H9 (cell line): ENCODE results near the gene TRPV3. TPM values are rescaled to one million over a fixed set of nuclear protein-coding genes. Genes with fewer than 3 reads are reported as not detected.

Source experiments
- DNase-seq: peaks from one replicate; pipeline ENCODE4 v3.0.0-alpha.2; 2017
- H2AFZ ChIP-seq: one replicate; pipeline ENCODE4 v1.6.1; 2013; ENCODE audit warnings: mild to moderate bottlenecking, low read length, control low read depth, moderate library complexity
- H2AK5ac ChIP-seq: 2 replicates; pipeline ENCODE4 v1.6.1; 2013; ENCODE audit warnings: low read length, control low read depth, mixed read lengths; ENCODE audit not compliant: insufficient read length
- H2BK120ac ChIP-seq: one replicate; pipeline ENCODE4 v1.6.1; 2013; ENCODE audit warnings: low read depth, mild to moderate bottlenecking, low read length, control low read depth, inconsistent platforms; ENCODE audit not compliant: poor library complexity, severe bottlenecking
- H2BK12ac ChIP-seq: 2 replicates; pipeline ENCODE4 v1.6.1; 2013; ENCODE audit warnings: low read length, control low read depth, mixed read lengths, low read depth; ENCODE audit not compliant: insufficient read length
- H2BK15ac ChIP-seq: 2 replicates; pipeline ENCODE4 v1.6.1; 2013; ENCODE audit warnings: low read depth, low read length, control low read depth
- H2BK20ac ChIP-seq: one replicate; pipeline ENCODE4 v1.6.1; 2013; ENCODE audit warnings: low read depth, mild to moderate bottlenecking, low read length, control low read depth, inconsistent platforms; ENCODE audit not compliant: poor library complexity, severe bottlenecking
- H2BK5ac ChIP-seq: 2 replicates; pipeline ENCODE4 v1.6.1; 2013; ENCODE audit warnings: low read length, control low read depth, mixed read lengths; ENCODE audit not compliant: insufficient read length
- H3K14ac ChIP-seq: 2 replicates; pipeline ENCODE4 v1.6.1; 2013; ENCODE audit warnings: low read length, control low read depth; ENCODE audit not compliant: insufficient read depth
- H3K18ac ChIP-seq: 2 replicates; pipeline ENCODE4 v1.6.1; 2013; ENCODE audit warnings: low read depth, mild to moderate bottlenecking, mixed read lengths, low read length, control low read depth; ENCODE audit not compliant: insufficient read length
- H3K23ac ChIP-seq: 2 replicates; pipeline ENCODE4 v1.6.1; 2013; ENCODE audit warnings: low read length, control low read depth, mixed read lengths, low read depth; ENCODE audit not compliant: insufficient read length
- H3K23me2 ChIP-seq: 2 replicates; pipeline ENCODE4 v1.6.1; 2013; ENCODE audit warnings: low read depth, mild to moderate bottlenecking, mixed read lengths, low read length, control low read depth; ENCODE audit not compliant: insufficient read length, poor library complexity, severe bottlenecking
- H3K27ac ChIP-seq: 2 replicates; pipeline ENCODE4 v1.5.1; 2013; ENCODE audit warnings: low read length, control low read depth, mixed read lengths, low read depth; ENCODE audit not compliant: insufficient read length
- H3K27me3 ChIP-seq: 2 replicates; pipeline ENCODE4 v1.6.1; 2013; ENCODE audit warnings: low read length, control low read depth, inconsistent platforms; ENCODE audit not compliant: insufficient read depth
- H3K4ac ChIP-seq: 2 replicates; pipeline ENCODE4 v1.6.1; 2013; ENCODE audit warnings: low read depth, mild to moderate bottlenecking, control low read depth, inconsistent platforms, low read length, moderate library complexity
- H3K4me1 ChIP-seq: 2 replicates; pipeline ENCODE4 v1.6.1; 2013; ENCODE audit warnings: low read length, control low read depth, inconsistent platforms; ENCODE audit not compliant: insufficient read depth
- H3K4me2 ChIP-seq: 2 replicates; pipeline ENCODE4 v1.6.1; 2013; ENCODE audit warnings: low read length, control low read depth, mixed read lengths; ENCODE audit not compliant: insufficient read length, insufficient read depth
- H3K56ac ChIP-seq: 2 replicates; pipeline ENCODE4 v1.6.1; 2013; ENCODE audit warnings: low read depth, mild to moderate bottlenecking, mixed read lengths, low read length, control low read depth; ENCODE audit not compliant: insufficient read length
- H3K79me1 ChIP-seq: 2 replicates; pipeline ENCODE4 v1.6.1; 2013; ENCODE audit warnings: low read depth, mild to moderate bottlenecking, moderate library complexity, low read length, control low read depth, inconsistent platforms; ENCODE audit not compliant: insufficient read depth, poor library complexity, severe bottlenecking
- H3K79me2 ChIP-seq: 2 replicates; pipeline ENCODE4 v1.6.1; 2013; ENCODE audit warnings: low read length, control low read depth, inconsistent platforms; ENCODE audit not compliant: insufficient read depth
- H3K9ac ChIP-seq: 2 replicates; pipeline ENCODE4 v1.6.1; 2013; ENCODE audit warnings: low read length, control low read depth, mixed read lengths; ENCODE audit not compliant: insufficient read length; ENCODE audit errors: extremely low read depth
- H3K9me3 ChIP-seq: one replicate; pipeline ENCODE4 v1.6.1; 2013; ENCODE audit warnings: low read depth, low read length, inconsistent platforms; ENCODE audit not compliant: control insufficient read depth
- H3T11ph ChIP-seq: one replicate; pipeline ENCODE4 v1.6.1; 2013; ENCODE audit warnings: mild to moderate bottlenecking, low read length, control low read depth, inconsistent platforms
- H4K20me1 ChIP-seq: one replicate; pipeline ENCODE4 v1.6.1; 2013; ENCODE audit not compliant: control insufficient read depth, insufficient read length, insufficient read depth
- H4K5ac ChIP-seq: 2 replicates; pipeline ENCODE4 v1.6.1; 2013; ENCODE audit warnings: low read depth, mild to moderate bottlenecking, mixed read lengths, low read length, control low read depth; ENCODE audit not compliant: insufficient read length
- H4K8ac ChIP-seq: replicated peaks from 2 replicates; pipeline ENCODE4 v1.6.1; 2013; ENCODE audit warnings: low read length, control low read depth, mixed read lengths, low read depth; ENCODE audit not compliant: insufficient read length
- H4K91ac ChIP-seq: 2 replicates; pipeline ENCODE4 v1.6.1; 2013; ENCODE audit warnings: low read depth, mild to moderate bottlenecking, moderate library complexity, mixed read lengths, low read length, control low read depth; ENCODE audit not compliant: insufficient read length
- H3K27ac Mint-ChIP-seq, 3 experiments: 2 replicates in 2 of 3; 3 replicates in 1 of 3; pipeline ENCODE4 v1.8.0; 2020 to 2021; ENCODE audit warnings: mixed read lengths in 3 of 3, mild to moderate bottlenecking in 1 of 3, moderate library complexity in 1 of 3
- H3K27me3 Mint-ChIP-seq: 2 replicates; pipeline ENCODE4 v1.8.0; 2021; ENCODE audit warnings: low read depth, mild to moderate bottlenecking, moderate library complexity, mixed read lengths
- H3K36me3 Mint-ChIP-seq, 3 experiments: 2 replicates in 2 of 3; 3 replicates in 1 of 3; pipeline ENCODE4 v1.8.0; 2020 to 2021; ENCODE audit warnings: low read depth in 3 of 3, mixed read lengths in 3 of 3; ENCODE audit not compliant: insufficient read depth in 1 of 3
- H3K4me1 Mint-ChIP-seq, 2 experiments: 2 replicates each; pipeline ENCODE4 v1.8.0; 2020; ENCODE audit warnings: mixed read lengths in 2 of 2
- H3K4me3 Mint-ChIP-seq, 2 experiments: 2 replicates in 1 of 2; 3 replicates in 1 of 2; pipeline ENCODE4 v1.8.0; 2020 to 2021; ENCODE audit warnings: mild to moderate bottlenecking in 2 of 2, mixed read lengths in 2 of 2, moderate library complexity in 1 of 2
- H3K9me3 Mint-ChIP-seq, 2 experiments: 2 replicates in 1 of 2; 3 replicates in 1 of 2; pipeline ENCODE4 v1.8.0; 2020; ENCODE audit warnings: mild to moderate bottlenecking in 2 of 2, mixed read lengths in 2 of 2, moderate library complexity in 1 of 2
- WGBS: extraction: QIAGEN DNeasy Blood & Tissue Kit; methylation state at CpG from one replicate; pipeline ENCODE4 v1.1.7; 2013; ENCODE audit warnings: missing lambda C conversion rate, low lambda C conversion rate, mixed read lengths; ENCODE audit not compliant: insufficient read length; ENCODE audit errors: extremely low coverage; 5-methylcytosine and 5-hydroxymethylcytosine counted together
- total RNA-seq: library from RNA; stranded (reverse); gene quantifications from 2 replicates; pipeline ENCODE4 v1.2.1, GENCODE V29; 2021
- TF ChIP-seq, protein P1 (sequence below): fragments of 200-600 bp; sonication (generic); conservative IDR thresholded peaks from 3 replicates; pipeline ENCODE4 v1.8.0; 2021; ENCODE audit warnings: antibody characterized with exemption, mild to moderate bottlenecking

The TRPV3 gene
- total RNA-seq, 1 experiment from 2014 or later, result 0.63 TPM

DNA sequence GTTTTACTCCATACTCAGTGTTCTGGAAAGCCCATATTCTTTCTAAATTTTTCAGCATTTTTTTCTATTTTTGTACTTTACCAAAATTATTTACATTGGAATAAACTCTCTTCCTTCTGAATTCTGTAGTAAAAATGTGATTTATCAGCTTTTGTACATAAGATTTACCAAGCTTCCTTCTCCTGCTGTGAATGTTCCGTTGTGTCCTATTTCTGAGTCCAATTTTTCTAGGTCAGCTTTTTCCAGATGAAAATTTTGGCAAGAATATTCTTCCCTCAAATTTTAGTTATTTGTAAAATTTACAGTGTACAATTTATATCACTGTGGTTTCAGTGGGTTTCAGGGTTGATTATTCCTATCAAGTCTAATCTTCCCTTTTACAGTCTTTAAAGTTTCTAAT is 54.3 kb downstream of the TRPV3 start:
- H3K79me1 ChIP-seq, result no peaks in the 10 kb centered on the region
- H3K4me1 ChIP-seq, result peaks cover 3% of the 10 kb centered on the region; the same call in 1 of the 2 replicates
- H3K4ac ChIP-seq, result no peak overlapping the region
- H4K91ac ChIP-seq, result no peak overlapping the region
- no peak overlapping the region for H3K27ac ChIP-seq
- no peak overlapping the region for H3K18ac ChIP-seq
- Mint-ChIP-seq H3K9me3 (peaks cover 12 to 14% of the 10 kb centered on the region in 2 experiments), H3K27me3 (no peaks in the 10 kb centered on the region), H3K4me1 (peaks cover 12 to 13% of the 10 kb centered on the region in 2 experiments), H3K36me3 (peaks cover 2 to 8% (median 5%) of the 10 kb centered on the region in 3 experiments), H3K4me3 (no peak overlapping the region), H3K27ac (no peak overlapping the region)
- H3K23me2 ChIP-seq, result no peaks in the 10 kb centered on the region
- TF ChIP-seq, protein P1, sequence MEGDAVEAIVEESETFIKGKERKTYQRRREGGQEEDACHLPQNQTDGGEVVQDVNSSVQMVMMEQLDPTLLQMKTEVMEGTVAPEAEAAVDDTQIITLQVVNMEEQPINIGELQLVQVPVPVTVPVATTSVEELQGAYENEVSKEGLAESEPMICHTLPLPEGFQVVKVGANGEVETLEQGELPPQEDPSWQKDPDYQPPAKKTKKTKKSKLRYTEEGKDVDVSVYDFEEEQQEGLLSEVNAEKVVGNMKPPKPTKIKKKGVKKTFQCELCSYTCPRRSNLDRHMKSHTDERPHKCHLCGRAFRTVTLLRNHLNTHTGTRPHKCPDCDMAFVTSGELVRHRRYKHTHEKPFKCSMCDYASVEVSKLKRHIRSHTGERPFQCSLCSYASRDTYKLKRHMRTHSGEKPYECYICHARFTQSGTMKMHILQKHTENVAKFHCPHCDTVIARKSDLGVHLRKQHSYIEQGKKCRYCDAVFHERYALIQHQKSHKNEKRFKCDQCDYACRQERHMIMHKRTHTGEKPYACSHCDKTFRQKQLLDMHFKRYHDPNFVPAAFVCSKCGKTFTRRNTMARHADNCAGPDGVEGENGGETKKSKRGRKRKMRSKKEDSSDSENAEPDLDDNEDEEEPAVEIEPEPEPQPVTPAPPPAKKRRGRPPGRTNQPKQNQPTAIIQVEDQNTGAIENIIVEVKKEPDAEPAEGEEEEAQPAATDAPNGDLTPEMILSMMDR, result no peak
- no peak overlapping the region for H2BK20ac ChIP-seq
- H4K5ac ChIP-seq, result no peak overlapping the region
- no peak overlapping the region for H3K9ac ChIP-seq
- no peak overlapping the region for H2AFZ ChIP-seq
- H3T11ph ChIP-seq, result no peak overlapping the region
- no peak overlapping the region for H2AK5ac ChIP-seq
- no peak for DNase-seq
- no CpG with 5 or more reads among the region's 1 CpG for WGBS
- H3K27me3 ChIP-seq, result no peaks in the 10 kb centered on the region
- H2BK120ac ChIP-seq, result no peak overlapping the region
- no peak overlapping the region for H2BK15ac ChIP-seq
- no peak overlapping the region for H3K56ac ChIP-seq
- H3K14ac ChIP-seq, result no peak overlapping the region
- H2BK5ac ChIP-seq, result no peak overlapping the region
- H3K9me3 ChIP-seq, result no peaks in the 10 kb centered on the region
- no peak overlapping the region for H2BK12ac ChIP-seq
- H4K20me1 ChIP-seq, result no peaks in the 10 kb centered on the region
- H3K4me2 ChIP-seq, result no peak overlapping the region
- H3K23ac ChIP-seq, result no peak overlapping the region
- no peaks in the 10 kb centered on the region for H3K79me2 ChIP-seq
- H4K8ac ChIP-seq, result no peak overlapping the region
